ENCODE measurements around the gene TBPL1.
"Not testable (repeated sequence)": the region's sequence is repeated elsewhere in the genome, so short reads cannot be mapped to it uniquely, and the experiment has no call there.

Gene TBPL1

GRCh38 chr6:133953634-133954415, 801 bp downstream of the TBPL1 start:
- DNase-seq, result no peak

- no peak for DNase-seq
These were observed 1.9 kb downstream of the TBPL1 start for GRCh38 chr6:133954657-133955576.

- DNase-seq, result no peak
These were observed 2.8 kb downstream of the TBPL1 start for GRCh38 chr6:133955582-133956415.

GRCh38 chr6:133956416-133957049, 3.5 kb downstream of the TBPL1 start:
- no peak for DNase-seq

GRCh38 chr6:133957227-133957626, 4.2 kb downstream of the TBPL1 start:
- DNase-seq, result no peak

- no peak for DNase-seq
These were observed 4.8 kb downstream of the TBPL1 start for GRCh38 chr6:133957780-133958242.

GRCh38 chr6:133958791-133959190, 5.8 kb downstream of the TBPL1 start:
- DNase-seq, result no peak

- no peak for DNase-seq
These were observed 6.8 kb downstream of the TBPL1 start for GRCh38 chr6:133959667-133960368.

- no peak for DNase-seq
These were observed 8.8 kb downstream of the TBPL1 start for GRCh38 chr6:133961831-133962230.

- DNase-seq, result no peak
These were observed 11.0 kb downstream of the TBPL1 start for GRCh38 chr6:133964052-133964451.

GRCh38 chr6:133964702-133965101, 11.7 kb downstream of the TBPL1 start:
- DNase-seq, result no peak

- DNase-seq, result no peak
These were observed 12.9 kb downstream of the TBPL1 start for GRCh38 chr6:133965817-133966360.

- no peak for DNase-seq
These were observed 13.8 kb downstream of the TBPL1 start for GRCh38 chr6:133966654-133967329.

GRCh38 chr6:133967347-133967746, 14.3 kb downstream of the TBPL1 start:
- DNase-seq, result no peak

- DNase-seq, result not testable (repeated sequence)
These were observed 14.8 kb downstream of the TBPL1 start for GRCh38 chr6:133967835-133968234.

- DNase-seq, result no peak
These were observed 16.4 kb downstream of the TBPL1 start for GRCh38 chr6:133969285-133969920.

GRCh38 chr6:133969921-133970295, 16.9 kb downstream of the TBPL1 start:
- no peak for DNase-seq

GRCh38 chr6:133971861-133972260, 18.8 kb downstream of the TBPL1 start:
- no peak for DNase-seq

- DNase-seq, result no peak
These were observed 19.4 kb downstream of the TBPL1 start for GRCh38 chr6:133972388-133972787.
